GM18511 (cell line): ENCODE data around the gene DMRTB1.
"Not testable (repeated sequence)": the region's sequence is repeated elsewhere in the genome, so short reads cannot be mapped to it uniquely, and the experiment has no call there.

Experiments
- ATAC-seq: cut with Tn5 transposase; IDR thresholded peaks from one replicate; pipeline ENCODE4 v1.9.1; 2021; ENCODE audit warnings: mild to moderate bottlenecking, moderate library complexity; ENCODE audit not compliant: unreplicated experiment

The DMRTB1 gene

GRCh38 chr1:53434405-53435007, 24.7 kb upstream of the DMRTB1 start:
- not testable (repeated sequence) for ATAC-seq

DNA sequence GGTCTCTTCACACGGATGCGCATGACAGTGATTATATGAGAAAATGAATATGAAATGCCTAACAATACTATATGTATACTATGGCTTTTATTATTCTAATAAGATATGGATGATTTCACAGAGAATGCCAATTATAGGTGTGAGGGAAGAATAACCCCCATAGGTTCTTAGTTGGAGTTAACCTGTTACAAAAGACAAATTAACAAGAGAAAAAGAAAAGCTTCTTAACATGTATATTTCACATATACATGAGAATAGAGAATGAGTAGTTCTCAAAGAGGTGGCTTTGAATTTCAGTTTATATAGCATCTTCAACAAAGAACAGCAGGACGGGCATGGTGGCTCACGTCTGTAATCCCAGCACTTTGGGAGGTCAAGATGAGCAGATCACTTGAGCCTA, 24.0 kb upstream of the DMRTB1 start:
- ATAC-seq: no peak

DNA sequence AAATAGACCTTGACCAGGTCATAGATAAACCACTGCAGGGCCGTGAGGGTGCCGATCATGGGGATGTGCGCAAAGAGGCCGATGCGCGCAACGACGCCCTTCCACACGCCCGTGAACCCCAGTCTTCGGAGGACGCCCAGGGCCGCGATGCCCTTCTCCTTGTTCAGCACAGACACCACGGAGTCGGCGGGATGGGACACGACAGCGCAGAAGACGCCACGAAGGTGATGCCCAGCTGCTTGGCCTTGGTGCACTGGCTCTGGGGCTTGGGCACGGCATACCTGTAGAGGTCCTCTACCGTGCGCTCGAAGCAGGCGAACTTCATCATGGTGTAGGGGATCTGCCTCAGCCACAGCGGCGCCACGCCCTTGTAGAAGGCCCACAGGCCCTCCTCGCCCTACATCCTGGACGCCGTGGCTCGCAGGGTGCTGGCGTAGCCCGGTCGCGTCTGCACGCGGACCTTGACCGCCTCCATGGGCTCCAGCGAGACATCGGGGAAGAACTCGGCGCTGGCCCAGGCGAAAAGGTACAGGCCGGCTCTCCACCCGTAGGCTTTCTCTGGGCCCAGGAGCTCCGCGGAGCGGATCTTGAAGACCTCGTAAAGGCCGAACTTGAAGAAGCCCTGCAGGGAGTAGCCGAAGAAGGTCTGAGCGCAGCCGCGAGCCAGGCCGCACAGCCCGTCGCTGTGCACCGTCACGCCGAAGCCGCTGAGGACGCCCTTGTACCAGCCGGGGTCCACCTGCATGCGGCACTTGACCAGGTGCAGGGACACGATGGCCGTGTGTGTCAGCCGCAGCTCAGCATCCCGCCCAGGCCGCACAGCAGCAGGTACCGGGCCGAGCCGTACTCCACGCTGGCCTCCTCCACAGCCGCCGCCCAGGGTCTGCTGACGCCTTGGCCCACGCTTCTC, 20.5 kb upstream of the DMRTB1 start:
- ATAC-seq: no peak

DNA sequence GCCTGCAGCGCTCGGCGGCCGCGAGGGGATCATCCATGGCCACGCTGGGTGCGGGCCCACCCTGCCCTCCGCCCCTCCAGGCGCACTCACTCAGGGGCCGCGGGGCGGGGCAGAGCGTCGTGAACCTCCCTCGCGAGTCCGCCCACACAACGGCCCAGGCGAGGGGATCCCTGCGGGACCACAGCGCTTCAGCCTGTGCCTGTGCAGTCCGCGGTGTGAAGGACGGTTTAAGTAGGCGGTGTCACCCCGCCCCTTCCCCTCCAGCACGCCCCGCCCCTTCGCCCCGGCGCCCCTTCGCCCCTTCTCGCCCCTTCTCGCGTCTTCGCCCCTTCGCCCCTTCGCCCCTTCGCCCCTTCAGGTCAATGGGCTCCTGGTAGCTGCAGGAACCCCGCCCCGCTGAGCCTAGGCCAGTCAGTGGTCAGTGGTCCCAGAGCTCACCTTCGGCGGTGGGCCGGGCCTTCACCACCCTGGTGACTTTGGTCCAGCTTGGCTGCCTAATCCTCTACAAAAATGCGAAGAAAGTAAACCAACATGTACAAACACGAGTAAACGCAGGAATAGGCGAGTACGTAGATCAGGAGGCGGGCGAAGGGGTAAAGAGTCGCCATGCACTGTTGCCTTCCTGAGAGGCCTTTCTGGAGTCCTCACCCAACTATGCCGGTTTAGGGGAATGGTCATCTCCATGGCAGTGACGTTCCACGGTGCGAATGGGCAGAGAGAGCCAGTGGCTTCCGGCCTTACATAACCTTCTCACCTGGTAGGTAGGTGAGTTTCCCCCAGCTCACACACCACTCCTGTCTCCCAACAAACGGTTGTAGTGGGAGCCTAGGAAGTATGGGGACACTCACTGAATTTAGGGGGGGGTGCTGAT, 19.6 kb upstream of the DMRTB1 start:
- ATAC-seq: no peak

- ATAC-seq: no peak
Observed at GRCh38 chr1:53440633-53441032, 18.6 kb upstream of the DMRTB1 start.

- no peak for ATAC-seq
Observed at GRCh38 chr1:53442299-53442698, 16.9 kb upstream of the DMRTB1 start.

GRCh38 chr1:53446051-53446450, 13.1 kb upstream of the DMRTB1 start:
- no peak for ATAC-seq

- ATAC-seq: no peak
Observed at GRCh38 chr1:53447413-53447812, 11.8 kb upstream of the DMRTB1 start.

DNA sequence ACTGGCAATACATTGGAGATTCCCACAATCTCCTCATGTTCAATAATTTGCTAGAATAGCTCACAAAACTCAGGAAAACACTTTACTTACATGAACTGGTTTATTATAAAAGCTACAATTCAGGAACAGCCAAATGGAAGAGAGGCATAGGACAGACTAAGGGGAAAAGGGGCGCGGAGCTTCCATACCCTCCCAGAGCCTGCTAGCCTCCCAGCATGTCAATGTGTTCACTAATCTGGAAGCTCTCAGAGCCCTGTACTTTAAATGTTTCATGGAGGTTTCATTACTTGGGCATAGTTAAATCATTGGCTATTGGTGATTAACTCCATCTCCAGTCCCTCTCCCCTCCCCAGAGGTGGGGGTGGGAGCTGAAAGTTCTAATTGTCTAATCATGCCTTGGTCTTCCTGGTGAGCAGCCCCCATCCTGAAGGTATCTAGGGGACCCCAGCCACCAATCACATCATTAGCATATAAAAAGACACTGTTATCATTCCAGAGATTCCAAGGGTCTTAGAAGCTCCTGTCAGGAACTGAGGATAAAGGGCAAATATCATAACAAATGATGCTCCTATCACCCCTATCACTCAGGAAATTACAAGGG, 10.9 kb upstream of the DMRTB1 start:
- ATAC-seq: no peak

GRCh38 chr1:53449021-53449420, 10.2 kb upstream of the DMRTB1 start:
- no peak for ATAC-seq

DNA sequence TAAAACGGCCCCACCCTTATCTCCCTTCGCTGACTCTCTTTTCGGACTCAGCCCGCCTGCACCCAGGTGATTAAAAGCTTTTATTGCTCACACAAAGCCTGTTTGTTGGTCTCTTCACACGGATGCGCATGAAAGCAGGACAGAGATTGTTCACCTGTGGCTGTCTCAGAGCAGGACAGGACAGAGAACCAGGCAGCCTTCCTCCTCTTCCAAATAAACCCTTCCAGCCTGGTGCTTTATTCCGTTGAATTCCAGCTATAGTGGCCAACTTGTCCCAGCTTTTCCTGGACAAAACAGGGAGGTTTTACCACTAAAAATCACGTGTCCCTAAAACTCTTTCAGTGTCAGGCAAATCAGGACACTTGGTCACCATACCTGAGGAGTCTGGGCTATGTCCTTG, 9.5 kb upstream of the DMRTB1 start:
- no peak for ATAC-seq

DNA sequence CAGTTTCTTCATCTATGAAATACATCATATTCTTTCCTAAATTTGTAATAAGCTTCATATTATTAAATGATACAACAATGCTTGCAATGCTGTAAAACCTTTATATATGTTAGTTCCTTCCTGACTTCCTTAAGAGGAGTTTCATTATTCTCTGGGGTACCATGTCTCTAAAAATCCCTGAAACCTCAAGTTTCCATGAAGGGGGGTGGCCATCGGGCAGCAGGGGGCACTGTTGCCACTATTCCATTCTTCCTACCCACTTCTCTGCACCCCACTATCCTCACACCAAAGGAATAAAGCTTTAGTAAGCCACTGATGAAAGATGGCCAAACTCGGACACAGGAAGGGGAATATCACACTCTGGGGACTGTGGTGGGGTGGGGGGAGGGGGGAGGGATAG, 9.0 kb upstream of the DMRTB1 start:
- ATAC-seq: no peak

DNA sequence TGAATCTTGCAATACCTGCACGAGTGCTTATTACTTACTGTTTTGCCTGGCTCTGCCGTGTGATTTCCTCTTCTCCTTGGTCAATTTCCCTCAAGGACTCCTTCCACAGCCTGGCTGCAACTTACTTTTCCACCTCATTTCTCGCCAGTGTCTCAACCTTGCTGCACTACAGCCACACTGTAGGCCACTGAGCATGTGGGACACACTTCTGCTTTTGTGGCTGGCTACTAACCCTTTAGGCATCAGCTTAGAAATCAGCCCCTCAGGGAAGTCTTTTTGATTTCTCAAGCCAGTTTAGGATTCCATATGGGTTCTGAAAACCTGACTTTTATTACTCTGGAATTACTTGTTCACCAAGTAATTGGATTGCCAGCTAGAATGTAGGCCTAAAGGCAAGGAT, 5.2 kb upstream of the DMRTB1 start:
- no peak for ATAC-seq

DNA sequence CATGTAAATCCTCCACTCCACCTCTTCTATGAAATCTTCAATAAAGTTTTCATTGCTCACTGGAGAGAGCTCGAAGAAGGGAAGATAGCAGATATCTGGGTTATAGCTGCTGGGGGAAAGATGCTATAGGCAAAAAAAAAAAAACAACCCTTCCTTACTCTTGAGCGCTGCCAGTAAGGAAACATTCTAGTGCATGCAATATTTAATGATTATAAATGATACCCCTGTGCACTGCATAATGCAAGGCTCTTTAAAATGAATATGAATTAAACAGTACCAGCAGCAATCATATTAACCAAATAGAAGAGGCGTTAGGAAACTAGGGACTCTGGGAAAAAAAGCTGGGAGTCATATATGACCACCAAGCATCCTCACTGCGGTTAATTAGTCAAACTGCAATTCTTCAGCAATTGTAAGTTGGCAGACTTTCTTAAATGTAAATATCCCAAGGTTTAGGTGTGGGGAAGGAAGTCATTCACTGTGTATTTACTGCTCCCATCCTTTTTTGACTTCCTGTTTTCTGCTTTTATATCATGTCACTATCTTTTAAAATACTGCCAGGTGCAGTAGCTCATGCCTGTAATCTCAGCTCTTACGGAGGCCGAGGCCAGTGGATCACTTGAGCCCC, 3.7 kb upstream of the DMRTB1 start:
- no peak for ATAC-seq

GRCh38 chr1:53458634-53459033, 565 bp upstream of the DMRTB1 start:
- ATAC-seq: no peak

DNA sequence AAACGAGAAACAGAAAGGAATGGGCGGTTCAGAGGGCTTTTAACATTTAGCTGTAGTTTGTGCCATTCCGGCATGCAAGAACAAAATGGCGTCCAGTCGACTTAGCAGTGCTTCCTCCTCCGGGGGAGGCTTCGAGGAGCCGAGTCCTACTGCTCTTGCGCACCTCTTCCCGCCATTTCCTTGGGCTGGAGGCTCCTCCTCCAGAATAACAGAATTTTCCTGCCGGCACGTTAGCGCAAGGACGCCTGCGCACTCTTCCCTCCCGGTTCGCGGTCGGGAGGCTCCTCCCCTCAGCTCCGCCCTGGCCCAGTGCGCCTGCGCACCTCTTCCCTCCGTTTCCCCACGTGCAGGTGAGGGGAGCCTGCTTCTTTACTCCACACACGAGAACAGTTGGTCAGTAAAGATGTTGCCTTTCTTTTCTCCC, 1.0 kb downstream of the DMRTB1 start:
- ATAC-seq: no peak

DNA sequence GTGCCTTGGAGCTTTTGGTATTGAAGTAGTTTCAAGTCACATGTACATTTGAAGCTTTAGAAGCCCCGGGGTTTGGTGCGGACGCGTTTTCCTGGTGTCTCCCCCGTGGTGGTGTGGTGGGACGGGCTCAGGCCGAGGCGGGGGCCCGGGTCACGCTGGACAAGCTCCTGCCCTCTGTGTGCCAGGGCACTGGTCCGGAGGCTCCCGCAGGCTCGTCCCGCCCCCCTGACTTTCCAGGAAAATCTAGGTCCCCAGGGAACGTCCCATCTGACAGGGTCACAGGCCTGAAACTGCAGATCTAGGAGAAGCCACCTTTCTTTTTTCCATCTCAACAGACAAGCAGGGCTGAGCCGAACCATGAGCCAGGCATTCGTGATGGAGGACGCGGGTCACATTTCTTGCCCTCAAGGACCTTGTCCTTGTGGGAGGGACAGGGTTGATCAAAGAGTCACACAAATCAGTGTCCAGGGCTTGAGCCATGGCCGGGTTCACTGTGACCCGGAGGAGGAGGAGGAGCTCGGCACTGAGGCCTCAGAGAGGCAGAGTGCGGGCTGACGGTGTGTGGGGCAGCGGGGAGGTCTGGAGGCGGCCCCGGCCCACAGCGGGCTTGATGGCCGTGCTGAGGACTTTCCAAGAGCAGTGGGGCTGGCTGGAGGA, 1.6 kb downstream of the DMRTB1 start:
- ATAC-seq: no peak

GRCh38 chr1:53461323-53462044, 2.3 kb downstream of the DMRTB1 start:
- no peak for ATAC-seq

DNA sequence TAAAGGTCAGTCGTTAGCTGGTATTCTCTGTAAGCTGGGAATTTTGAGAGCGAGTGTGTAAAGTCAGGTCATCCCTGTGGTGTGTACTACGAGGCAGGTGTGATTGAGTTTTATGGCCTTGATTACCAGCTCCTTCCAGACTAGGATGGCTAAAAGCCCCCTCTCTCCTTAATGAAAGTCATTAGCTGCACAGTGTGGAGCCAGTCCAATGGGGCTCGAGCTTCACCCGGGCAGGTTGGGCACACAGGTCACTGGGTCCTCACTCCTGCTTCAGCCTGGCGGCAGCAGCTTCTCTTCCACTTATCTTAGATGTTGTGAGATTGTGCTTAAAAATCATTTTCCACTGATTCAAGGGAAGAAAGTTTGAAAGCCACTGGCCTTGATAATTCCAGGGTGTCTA, 3.0 kb downstream of the DMRTB1 start:
- no peak for ATAC-seq
